SK-N-MC (cell line): ENCODE results near the gene CABP4.

Experiments
- EZH2 ChIP-seq: fragments of 200-600 bp; sonication (generic); IDR thresholded peaks from one replicate; pipeline ENCODE4 v1.6.1; 2017; ENCODE audit warnings: antibody characterized with exemption
- FOXP2 ChIP-seq: optimal IDR thresholded peaks from 2 replicates; pipeline ENCODE3; 2011; ENCODE audit warnings: mild to moderate bottlenecking, moderate library complexity; ENCODE audit not compliant: insufficient read depth; ENCODE audit errors: extremely low read length, control extremely low read depth
- POLR2AphosphoS5 ChIP-seq: IDR thresholded peaks from 2 replicates; pipeline ENCODE4 v1.6.1; 2012; ENCODE audit warnings: mild to moderate bottlenecking, low read depth, low read length, borderline replicate concordance

GRCh38 chr11:67418476-67419281 lies 36.5 kb upstream of the CABP4 start:
- TF ChIP-seq EZH2 (no peak), POLR2AphosphoS5 (no peak), FOXP2 (no peak)
